K562 (cell line): ENCODE measurements around the gene RABGAP1. TPM values are rescaled to one million over a fixed set of nuclear protein-coding genes. Genes with fewer than 3 reads are reported as not detected.

Experiments used
- ATAC-seq: fragments of 200-7000 bp; cut with Tn5 transposase; 3 replicates; pipeline ENCODE4 v1.9.1; 2020; ENCODE audit warnings: moderate library complexity
- BruUV-seq: library from RNA; stranded (reverse); fragments of 400-500 nt; replicated peaks from 2 replicates; lab custom pipeline; 2021; lab: Mats Ljungman, UMichigan
- CTCF ChIA-PET: fragments of 300-600 bp; formaldehyde crosslinking; extraction: SDS; loops from one replicate; lab custom pipeline; 2021; ENCODE audit warnings: low intra/inter-chr PET ratio; lab: Yijun Ruan, JAX
- POLR2A ChIA-PET: fragments of 300-600, 350-650 bp; sonication (Branson Sonifier 250); formaldehyde crosslinking; extraction: SDS; loops from one replicate; lab custom pipeline; 2021; ENCODE audit warnings: antibody characterized with exemption, inconsistent platforms; lab: Yijun Ruan, JAX
- DNase-seq, 4 experiments: peaks; one replicate each; pipeline versions ENCODE4 v3.0.0 to v3.0.0-alpha.2; 2011 to 2018; ENCODE audit warnings: low spot score in 3 of 4, mixed read lengths in 3 of 4; ENCODE audit errors: extremely low read depth in 1 of 4
- FAIRE-seq: peaks from 2 replicates; lab custom pipeline; 2011; peaks lifted over from hg19 to GRCh38; lab: Jason Lieb, UNC
- H2AFZ ChIP-seq: 2 replicates; pipeline ENCODE4 v1.6.0; 2011; ENCODE audit warnings: low read depth, low read length, control low read depth, inconsistent platforms
- H3K27ac ChIP-seq: fragments of 200-600 bp; 3 replicates; pipeline ENCODE4 v1.8.0; 2011; ENCODE audit warnings: low read depth, mild to moderate bottlenecking, control low read depth, inconsistent platforms, low read length, moderate library complexity, mixed read lengths; ENCODE audit errors: extremely low read depth
- H3K27me3 ChIP-seq, 2 experiments: fragments of 300-600 bp in 1 of 2; 2 replicates in 1 of 2; 3 replicates in 1 of 2; pipeline versions ENCODE4 v1.6.0 to v1.8.0; 2011; ENCODE audit warnings: inconsistent platforms in 2 of 2, low read length in 2 of 2, mild to moderate bottlenecking in 1 of 2, mixed read lengths in 1 of 2, moderate library complexity in 1 of 2; ENCODE audit not compliant: control insufficient read depth in 2 of 2, insufficient read depth in 2 of 2
- H3K36me3 ChIP-seq: fragments of 300-600 bp; 3 replicates; pipeline ENCODE4 v1.8.0; 2011; ENCODE audit warnings: mild to moderate bottlenecking, low read length, inconsistent platforms; ENCODE audit not compliant: control insufficient read depth, insufficient read depth
- H3K4me1 ChIP-seq, 2 experiments: fragments of 200-600 bp in 1 of 2; replicated peaks in 1 of 2; 2 replicates in 1 of 2; 3 replicates in 1 of 2; pipeline versions ENCODE4 v1.5.1 to v1.8.0; 2011; ENCODE audit warnings: inconsistent platforms in 2 of 2, low read length in 2 of 2, mild to moderate bottlenecking in 1 of 2, mixed read lengths in 1 of 2, moderate library complexity in 1 of 2; ENCODE audit not compliant: control insufficient read depth in 2 of 2, insufficient read depth in 2 of 2
- H3K4me2 ChIP-seq: 2 replicates; pipeline ENCODE4 v1.6.1; 2011; ENCODE audit warnings: low read length, control low read depth, inconsistent platforms, mixed read lengths; ENCODE audit not compliant: insufficient read depth
- H3K4me3 ChIP-seq: fragments of 200-600 bp; sonication (generic), shearing (Covaris generic); 2 replicates; pipeline ENCODE4 v1.5.1; 2016; ENCODE audit warnings: control low read depth, inconsistent platforms
- H3K79me2 ChIP-seq: fragments of 200-600 bp; 3 replicates; pipeline ENCODE4 v1.8.0; 2011; ENCODE audit warnings: low read length, inconsistent platforms; ENCODE audit not compliant: control insufficient read depth, insufficient read depth
- H3K9ac ChIP-seq, 2 experiments: 2 replicates each; pipeline versions ENCODE4 v1.6.0 to v1.6.1; 2011; ENCODE audit warnings: low read depth in 2 of 2, low read length in 2 of 2, control low read depth in 1 of 2, inconsistent platforms in 1 of 2, mild to moderate bottlenecking in 1 of 2, mixed read lengths in 1 of 2; ENCODE audit not compliant: insufficient read depth in 1 of 2
- H3K9me1 ChIP-seq: one replicate; pipeline ENCODE4 v1.6.0; 2011; ENCODE audit warnings: inconsistent platforms, mild to moderate bottlenecking, low read length, moderate library complexity; ENCODE audit not compliant: control insufficient read depth, insufficient read depth
- H3K9me3 ChIP-seq: replicated peaks from 2 replicates; pipeline ENCODE4 v1.5.1; 2011; ENCODE audit warnings: low read depth, low read length, inconsistent platforms; ENCODE audit not compliant: control insufficient read depth, insufficient read depth
- H4K20me1 ChIP-seq: replicated peaks from 2 replicates; pipeline ENCODE4 v1.6.1; 2011; ENCODE audit warnings: low read length, inconsistent platforms, mixed read lengths; ENCODE audit not compliant: control insufficient read depth, insufficient read depth
- ATF7 ChIP-seq: fragments of 450-650 bp; IDR thresholded peaks from 2 replicates; pipeline ENCODE4 v1.7.1; 2014; ENCODE audit warnings: mild to moderate bottlenecking, moderate library complexity
- BCOR ChIP-seq: fragments of 450-650 bp; IDR thresholded peaks from 2 replicates; pipeline ENCODE4 v1.6.1; 2016
- BRCA1 ChIP-seq, 2 experiments: fragments of 450-650 bp in 1 of 2; sonication (generic) in 1 of 2; formaldehyde crosslinking in 1 of 2; IDR thresholded peaks; 2 replicates each; pipeline versions ENCODE4 v1.5.0 to v1.6.1; 2017 to 2020; ENCODE audit warnings: mild to moderate bottlenecking in 1 of 2, missing genetic modification reagents in 1 of 2
- CBFB ChIP-seq: sonication (generic); formaldehyde crosslinking; IDR thresholded peaks from 2 replicates; pipeline ENCODE4 v1.4.0; 2020; ENCODE audit warnings: mild to moderate bottlenecking, missing genetic modification reagents
- CREM ChIP-seq: IDR thresholded peaks from 2 replicates; pipeline ENCODE4 v1.6.1; 2014; ENCODE audit warnings: antibody characterized with exemption, low read depth
- ILF3 ChIP-seq: fragments of 450-650 bp; IDR thresholded peaks from 2 replicates; pipeline ENCODE4 v1.6.1; 2018; ENCODE audit warnings: antibody characterized with exemption, mild to moderate bottlenecking, moderate library complexity, borderline replicate concordance
- KDM5B ChIP-seq: fragments of 200-600 bp; sonication (generic); IDR thresholded peaks from 2 replicates; pipeline ENCODE4 v1.6.1; 2012; ENCODE audit warnings: low read depth, mild to moderate bottlenecking, moderate library complexity, low read length, control low read depth, inconsistent platforms; ENCODE audit not compliant: insufficient replicate concordance
- NCOA1 ChIP-seq: fragments of 450-650 bp; IDR thresholded peaks from 2 replicates; pipeline ENCODE4 v1.6.1; 2016; ENCODE audit warnings: low read depth
- NCOR1 ChIP-seq: fragments of 450-650 bp; IDR thresholded peaks from 2 replicates; pipeline ENCODE4 v1.6.1; 2016; ENCODE audit warnings: mild to moderate bottlenecking, moderate library complexity
- NR2C2 ChIP-seq, 2 experiments: fragments of 200-800 bp in 1 of 2; sonication (Bioruptor generic) in 1 of 2; sonication (generic) in 1 of 2; formaldehyde crosslinking in 1 of 2; IDR thresholded peaks; 2 replicates each; pipeline versions ENCODE4 v1.6.1 to v1.8.0; 2016 to 2022; ENCODE audit warnings: mild to moderate bottlenecking in 1 of 2, missing compliant biosample characterization in 1 of 2, missing genetic modification characterization in 1 of 2, missing genetic modification reagents in 1 of 2
- POLR2AphosphoS2 ChIP-seq: IDR thresholded peaks from 2 replicates; pipeline ENCODE4 v1.6.1; 2012; ENCODE audit warnings: low read length, improper control_type of control experiment
- RAD21 ChIP-seq, 2 experiments: fragments of 250-450 bp in 1 of 2; fragments of 450-650 bp in 1 of 2; sonication (Bioruptor Pico) in 1 of 2; formaldehyde crosslinking in 1 of 2; IDR thresholded peaks in 1 of 2; conservative IDR thresholded peaks in 1 of 2; 2 replicates each; pipeline versions ENCODE4 v1.4.0 to v1.8.0; 2020 to 2022; ENCODE audit warnings: mild to moderate bottlenecking in 2 of 2, moderate library complexity in 1 of 2
- SETDB1 ChIP-seq: IDR thresholded peaks from one replicate; pipeline ENCODE4 v1.6.1; 2012; ENCODE audit warnings: low read length, control low read depth, inconsistent platforms
- SRSF3 ChIP-seq: fragments of 200-400 bp; formaldehyde crosslinking; IDR thresholded peaks from 2 replicates; pipeline ENCODE4 v1.6.1; 2016; ENCODE audit warnings: mild to moderate bottlenecking, low read length, moderate library complexity; ENCODE audit not compliant: insufficient read depth
- TCF7L2 ChIP-seq: fragments of 150-350 bp; IDR thresholded peaks from 2 replicates; pipeline ENCODE4 v1.6.1; 2016; ENCODE audit warnings: low read depth, mild to moderate bottlenecking, low read length, moderate library complexity
- WGBS: fragments of 100-300 bp; shearing (Covaris generic); methylation state at CpG from one replicate; pipeline ENCODE4 v1.1.6; 2016; ENCODE audit warnings: low coverage, mixed read lengths; ENCODE audit not compliant: insufficient coverage; ENCODE audit errors: missing lambda C conversion rate; 5-methylcytosine and 5-hydroxymethylcytosine counted together
- in situ Hi-C: fragments of 300-500 bp; cut with MboI; formaldehyde crosslinking; loops from 4 replicates; pipeline ENCODE4 v1.15.0; 2018; ENCODE audit warnings: inconsistent platforms, mixed read lengths
- intact Hi-C: fragments of 100-400 bp; cut with micrococcal nuclease; formaldehyde crosslinking; loops from 2 replicates; pipeline ENCODE4 v1.14.2; 2022
- polyA plus RNA-seq, 8 experiments: library from polyadenylated mRNA; depleted of rRNA in 4 of 8; stranded (reverse) in 5 of 8; unstranded in 3 of 8; fragments of >200 nt; fragmentation: Nextera tagmentation in 2 of 8; fragmentation: Illumina TruSeq in 1 of 8; extraction: Ambion mirVana in 2 of 8; extraction: Trizol in 1 of 8; gene quantifications; 2 replicates each; pipeline versions ENCODE4 v1.2.1 to v1.2.3, GENCODE V29; 2011 to 2014; ENCODE audit warnings: inconsistent platforms in 1 of 8, missing spikeins in 1 of 8
- total RNA-seq, 7 experiments: library from RNA; depleted of rRNA in 6 of 7; stranded (reverse); fragments of >200 nt in 6 of 7; fragmentation: Illumina TruSeq in 2 of 7; extraction: Trizol in 2 of 7; gene quantifications; 2 replicates each; pipeline versions ENCODE4 v1.2.1 to v1.2.3, GENCODE V29; 2011 to 2021; ENCODE audit warnings: low replicate concordance in 1 of 7
- TF ChIP-seq, protein P1 (sequence below): fragments of 450-650 bp; formaldehyde crosslinking; IDR thresholded peaks from 2 replicates; pipeline ENCODE4 v1.4.0; 2022; ENCODE audit warnings: missing genetic modification characterization
- TF ChIP-seq, protein P2 (sequence below), 3 experiments: IDR thresholded peaks in 2 of 3; conservative IDR thresholded peaks in 1 of 3; 2 replicates each; pipeline ENCODE4 v1.5.1; 2011 to 2012; ENCODE audit warnings: low read length in 3 of 3, mild to moderate bottlenecking in 3 of 3, control low read depth in 2 of 3, improper control_type of control experiment in 1 of 3, inconsistent platforms in 1 of 3, low read depth in 1 of 3, mixed read lengths in 1 of 3, moderate library complexity in 1 of 3; ENCODE audit not compliant: insufficient read depth in 2 of 3

RABGAP1 gene
- total and polyA plus RNA-seq, 9 of the 15 experiments (the other 6 are each of a cell fraction or from before 2014, with no cell fraction given): 1.5 to 22.7 (median 13.1) TPM

DNA sequence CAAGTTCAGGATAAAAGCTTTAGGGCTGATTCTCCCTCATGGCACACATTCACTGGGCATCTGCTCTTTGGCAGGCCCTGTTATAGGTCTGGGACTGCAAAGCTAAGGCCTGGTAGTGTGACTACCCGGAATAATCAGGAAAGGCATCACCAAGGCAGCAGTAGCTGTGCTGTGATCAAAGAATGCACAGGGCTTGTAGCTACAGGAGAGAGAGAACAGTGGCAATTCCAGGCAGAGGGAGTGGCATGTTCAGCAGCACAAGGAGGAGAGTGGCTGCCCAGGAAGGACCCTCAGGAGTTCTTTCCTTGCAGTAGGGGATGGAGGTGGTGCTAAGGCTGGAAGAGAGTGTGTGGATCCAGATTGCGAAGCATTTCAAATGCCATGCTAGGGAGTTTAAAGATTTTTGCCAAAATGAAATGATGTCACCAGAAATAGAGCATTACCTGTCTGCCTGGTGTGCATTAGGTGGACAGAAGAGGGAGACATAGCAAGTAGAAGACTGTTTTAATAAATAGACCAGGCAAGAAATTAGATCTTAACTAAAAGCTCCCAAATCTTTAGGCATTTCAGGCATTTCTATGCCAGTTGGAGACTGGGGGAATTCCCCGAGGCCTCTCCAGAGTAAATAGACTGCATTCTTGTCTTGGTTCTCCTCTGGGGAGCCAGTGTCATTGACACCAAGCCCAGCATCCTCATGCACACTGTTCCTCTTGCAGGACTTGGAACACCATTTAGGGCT, 161.7 kb downstream of the RABGAP1 start:
- H3K4me3 ChIP-seq: no peak overlapping the region
- TF ChIP-seq SRSF3: no peak
- TF ChIP-seq ATF7: 0 out of 2 replicates have a peak, but pooled peaks have one; percentile 23
- TF ChIP-seq ILF3: no peak
- no peak for TF ChIP-seq SETDB1
- no peak for TF ChIP-seq NCOA1
- no peak for TF ChIP-seq CREM
- no peak for TF ChIP-seq NR2C2 (CRISPR knock-in tag; IDR thresholded peaks at IDR 0.05)
- TF ChIP-seq NR2C2 (tag; IDR thresholded peaks at IDR 0.05): no peak
- TF ChIP-seq, protein P1, sequence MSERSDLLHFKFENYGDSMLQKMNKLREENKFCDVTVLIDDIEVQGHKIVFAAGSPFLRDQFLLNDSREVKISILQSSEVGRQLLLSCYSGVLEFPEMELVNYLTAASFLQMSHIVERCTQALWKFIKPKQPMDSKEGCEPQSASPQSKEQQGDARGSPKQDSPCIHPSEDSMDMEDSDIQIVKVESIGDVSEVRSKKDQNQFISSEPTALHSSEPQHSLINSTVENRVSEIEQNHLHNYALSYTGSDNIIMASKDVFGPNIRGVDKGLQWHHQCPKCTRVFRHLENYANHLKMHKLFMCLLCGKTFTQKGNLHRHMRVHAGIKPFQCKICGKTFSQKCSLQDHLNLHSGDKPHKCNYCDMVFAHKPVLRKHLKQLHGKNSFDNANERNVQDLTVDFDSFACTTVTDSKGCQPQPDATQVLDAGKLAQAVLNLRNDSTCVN: no peak
- no peak for TF ChIP-seq KDM5B
- TF ChIP-seq TCF7L2: no peak
- 0 out of 2 replicates have a peak, but pooled peaks have one; percentile 33 for TF ChIP-seq POLR2AphosphoS2
- TF ChIP-seq BRCA1 (IDR thresholded peaks at IDR 0.05): no peak
- no peak for TF ChIP-seq BRCA1 (CRISPR knock-in tag; IDR thresholded peaks at IDR 0.05)
- no peak for TF ChIP-seq CBFB (CRISPR knock-in tag)
- TF ChIP-seq BCOR: no peak
- TF ChIP-seq RAD21 (CRISPR knock-in tag; conservative IDR thresholded peaks at IDR 0.05 in 1 of 2, IDR thresholded peaks at IDR 0.05 in 1 of 2): peak in 1 of 2 experiments; percentile 44; a peak in 2 of 4 replicates
- TF ChIP-seq NCOR1: no peak
- TF ChIP-seq, protein P2, sequence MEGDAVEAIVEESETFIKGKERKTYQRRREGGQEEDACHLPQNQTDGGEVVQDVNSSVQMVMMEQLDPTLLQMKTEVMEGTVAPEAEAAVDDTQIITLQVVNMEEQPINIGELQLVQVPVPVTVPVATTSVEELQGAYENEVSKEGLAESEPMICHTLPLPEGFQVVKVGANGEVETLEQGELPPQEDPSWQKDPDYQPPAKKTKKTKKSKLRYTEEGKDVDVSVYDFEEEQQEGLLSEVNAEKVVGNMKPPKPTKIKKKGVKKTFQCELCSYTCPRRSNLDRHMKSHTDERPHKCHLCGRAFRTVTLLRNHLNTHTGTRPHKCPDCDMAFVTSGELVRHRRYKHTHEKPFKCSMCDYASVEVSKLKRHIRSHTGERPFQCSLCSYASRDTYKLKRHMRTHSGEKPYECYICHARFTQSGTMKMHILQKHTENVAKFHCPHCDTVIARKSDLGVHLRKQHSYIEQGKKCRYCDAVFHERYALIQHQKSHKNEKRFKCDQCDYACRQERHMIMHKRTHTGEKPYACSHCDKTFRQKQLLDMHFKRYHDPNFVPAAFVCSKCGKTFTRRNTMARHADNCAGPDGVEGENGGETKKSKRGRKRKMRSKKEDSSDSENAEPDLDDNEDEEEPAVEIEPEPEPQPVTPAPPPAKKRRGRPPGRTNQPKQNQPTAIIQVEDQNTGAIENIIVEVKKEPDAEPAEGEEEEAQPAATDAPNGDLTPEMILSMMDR (IDR thresholded peaks at IDR 0.05 in 2 of 3, conservative IDR thresholded peaks at IDR 0.05 in 1 of 3; ENCODE audit: insufficient read depth in 2 of 3, low read depth in 1 of 3, low read length in 3 of 3): peak; percentile 19 to 44 (median 33); a peak in 4 of 6 replicates

More for the DNA sequence above, 161.7 kb downstream of the RABGAP1 start:
- no peak overlapping the region for H3K27ac ChIP-seq
- FAIRE-seq (no peak), ATAC-seq (peak; percentile 48), DNase-seq (no peak)
- POLR2A ChIA-PET: interaction anchor here (0.7 to 3.1 kb wide), 6 partner anchors 10 to 246 kb away, joined by 3 to 11 read pairs (median 4); no protein-coding TSS in a partner anchor
- no peaks in the 10 kb centered on the region for H3K9me1 ChIP-seq
- WGBS: 89% methylated on average over 3 of the region's 3 CpGs
- CTCF ChIA-PET: interaction anchor here (0.6 to 2.8 kb wide), 3 partner anchors 243 to 283 kb away, joined by 3 to 25 read pairs (median 3); no protein-coding TSS in a partner anchor
- H3K79me2 ChIP-seq: no peaks in the 10 kb centered on the region
- no peaks in the 10 kb centered on the region for H4K20me1 ChIP-seq
- peaks cover 70% of the 10 kb centered on the region for H3K36me3 ChIP-seq
- H3K4me1 ChIP-seq: no peaks in the 10 kb centered on the region
- H3K9me3 ChIP-seq: no peaks in the 10 kb centered on the region
- H3K9ac ChIP-seq: no peak overlapping the region
- intact Hi-C loops: loop anchor here (5.0 kb wide), 1 partner anchor 250 kb away; no protein-coding TSS in a partner anchor
- in situ Hi-C loops: no loop called here
- no peak overlapping the region for H3K4me2 ChIP-seq
- no peaks in the 10 kb centered on the region for H3K27me3 ChIP-seq
- no TSS peak for BruUV-seq
- no peak overlapping the region for H2AFZ ChIP-seq
